Fibroblast of the aortic adventitia (primary cell): Measurements from ENCODE around the gene CARM1. TPM values are rescaled to one million over a fixed set of nuclear protein-coding genes. Genes with fewer than 3 reads are reported as not detected.
A peak's percentile ranks its signal among the peaks of the same experiment; 100 is the strongest.
"Not testable (repeated sequence)": the region's sequence is repeated elsewhere in the genome, so short reads cannot be mapped to it uniquely, and the experiment has no call there.

Source experiments
- DNase-seq: peaks from one replicate; pipeline ENCODE4 v3.0.0-alpha.2; 2010; ENCODE audit warnings: low read depth
- H3K4me3 ChIP-seq: 2 replicates; pipeline ENCODE4 v1.5.1; 2011; ENCODE audit warnings: low read depth, mild to moderate bottlenecking, control low read depth, low read length, moderate library complexity
- CTCF ChIP-seq: IDR thresholded peaks from 2 replicates; pipeline ENCODE4 v1.5.1; 2011; ENCODE audit warnings: mild to moderate bottlenecking, low read length, control low read depth, inconsistent platforms; ENCODE audit not compliant: insufficient read depth
- total RNA-seq: library from RNA; depleted of rRNA; stranded (reverse); fragments of >200 nt; gene quantifications from 2 replicates; pipeline ENCODE4 v1.2.3, GENCODE V29; 2012; ENCODE audit warnings: low replicate concordance

Gene CARM1
- total RNA-seq, 1 donor = 39.6 TPM

- no peak for TF ChIP-seq CTCF
- DNase-seq = no peak
- H3K4me3 ChIP-seq = no peak overlapping the region
Observed at GRCh38 chr19:10876459-10877240, 5.3 kb downstream of the CARM1 start.

- DNase-seq, H3K4me3 ChIP-seq: not testable (repeated sequence)
Observed at GRCh38 chr19:10877608-10878007, 6.3 kb downstream of the CARM1 start.

- H3K4me3 ChIP-seq = no peak overlapping the region
- DNase-seq = no peak
Observed at GRCh38 chr19:10878253-10878652, 6.9 kb downstream of the CARM1 start.

GRCh38 chr19:10881403-10882107 is 10.2 kb downstream of the CARM1 start:
- DNase-seq = no peak
- no peak for TF ChIP-seq CTCF
- no peak overlapping the region for H3K4me3 ChIP-seq

More at GRCh38 chr19:10878253-10878652, 6.9 kb downstream of the CARM1 start:
- TF ChIP-seq CTCF = no peak

- H3K4me3 ChIP-seq = no peak overlapping the region
- no peak for DNase-seq
- TF ChIP-seq CTCF = no peak
Observed at GRCh38 chr19:10882108-10882457, 10.7 kb downstream of the CARM1 start.

- no peak for TF ChIP-seq CTCF
- peak; percentile 88 for DNase-seq
- H3K4me3 ChIP-seq = no peak overlapping the region
Observed at GRCh38 chr19:10884274-10884673, 12.9 kb downstream of the CARM1 start.
